NCI-H748 (cell line): Measurements from ENCODE around the gene NR1I2.

Experiments
- DNase-seq: peaks from one replicate; lab custom pipeline; 2025; ENCODE audit not compliant: unreplicated experiment; lab: John Stamatoyannopoulos, UW

The NR1I2 gene

DNA sequence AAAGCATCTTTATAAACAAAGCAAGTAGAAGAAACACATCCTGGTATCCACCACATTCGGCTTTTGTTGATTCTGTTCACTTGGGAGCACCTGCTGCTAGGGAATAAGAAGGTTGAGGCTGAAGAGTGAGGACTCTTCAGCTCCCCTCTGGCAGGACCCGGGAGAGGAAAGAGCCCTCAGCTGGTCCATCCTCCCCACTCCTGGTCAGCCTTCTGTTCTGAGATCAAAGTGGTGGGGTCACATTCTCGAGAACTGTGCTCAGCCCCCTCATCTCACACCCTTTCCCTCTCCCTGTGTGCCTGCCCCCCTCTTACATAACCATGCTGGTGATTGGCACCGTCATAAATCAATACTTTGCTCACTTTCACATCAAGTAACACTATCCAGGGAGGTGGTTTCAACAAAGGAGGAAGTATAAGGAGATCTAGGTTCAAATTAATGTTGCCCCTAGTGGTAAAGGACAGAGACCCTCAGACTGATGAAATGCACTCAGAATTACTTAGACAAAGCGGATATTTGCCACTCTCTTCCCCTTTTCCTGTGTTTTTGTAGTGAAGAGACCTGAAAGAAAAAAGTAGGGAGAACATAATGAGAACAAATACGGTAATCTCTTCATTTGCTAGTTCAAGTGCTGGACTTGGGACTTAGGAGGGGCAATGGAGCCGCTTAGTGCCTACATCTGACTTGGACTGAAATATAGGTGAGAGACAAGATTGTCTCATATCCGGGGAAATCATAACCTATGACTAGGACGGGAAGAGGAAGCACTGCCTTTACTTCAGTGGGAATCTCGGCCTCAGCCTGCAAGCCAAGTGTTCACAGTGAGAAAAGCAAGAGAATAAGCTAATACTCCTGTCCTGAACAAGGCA, at the start of gene NR1I2:
Gene NR1I2 (plus strand): TSS at position 772 of the 869 bp plus-strand sequence.
- DNase-seq: no peak

DNA sequence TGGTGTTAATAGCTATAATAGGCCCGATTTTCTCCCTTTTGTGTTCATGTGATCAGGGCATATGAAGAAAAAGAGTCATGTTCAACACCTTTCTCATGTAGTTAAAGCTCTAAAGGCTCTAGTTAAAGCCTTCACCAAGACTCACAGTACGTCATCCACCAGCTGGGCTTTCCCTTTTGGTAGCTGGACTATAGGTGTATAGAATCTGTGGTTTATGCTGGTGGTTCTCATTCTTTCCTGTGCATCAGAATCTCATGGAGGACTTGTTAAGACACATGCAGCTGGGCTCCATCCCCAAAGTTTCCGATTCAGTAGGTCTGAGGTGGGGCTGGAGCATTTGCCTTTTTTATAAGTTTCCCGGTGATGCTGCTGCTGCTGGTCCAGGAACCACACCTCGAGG, 48.1 kb upstream of the NR1I2 start:
- DNase-seq: no peak

DNA sequence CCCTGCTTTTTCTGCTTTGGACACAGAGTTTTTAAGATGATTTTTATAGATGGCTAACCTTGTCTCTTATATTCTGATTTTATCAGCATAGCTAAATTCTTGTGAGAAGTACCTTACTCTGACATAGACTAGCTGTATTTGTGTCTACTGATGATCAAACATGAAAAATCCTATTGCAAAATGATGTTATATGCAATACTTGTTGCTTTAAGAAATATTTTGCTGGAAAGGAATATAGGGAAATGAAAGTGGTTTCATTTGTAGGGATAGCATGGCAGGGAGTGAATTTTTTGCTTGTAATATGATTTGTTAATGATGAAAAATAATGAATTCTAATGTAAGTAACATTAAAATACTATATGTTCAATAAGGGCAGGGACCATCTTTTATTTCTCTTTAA, 43.2 kb upstream of the NR1I2 start:
- no peak for DNase-seq

DNA sequence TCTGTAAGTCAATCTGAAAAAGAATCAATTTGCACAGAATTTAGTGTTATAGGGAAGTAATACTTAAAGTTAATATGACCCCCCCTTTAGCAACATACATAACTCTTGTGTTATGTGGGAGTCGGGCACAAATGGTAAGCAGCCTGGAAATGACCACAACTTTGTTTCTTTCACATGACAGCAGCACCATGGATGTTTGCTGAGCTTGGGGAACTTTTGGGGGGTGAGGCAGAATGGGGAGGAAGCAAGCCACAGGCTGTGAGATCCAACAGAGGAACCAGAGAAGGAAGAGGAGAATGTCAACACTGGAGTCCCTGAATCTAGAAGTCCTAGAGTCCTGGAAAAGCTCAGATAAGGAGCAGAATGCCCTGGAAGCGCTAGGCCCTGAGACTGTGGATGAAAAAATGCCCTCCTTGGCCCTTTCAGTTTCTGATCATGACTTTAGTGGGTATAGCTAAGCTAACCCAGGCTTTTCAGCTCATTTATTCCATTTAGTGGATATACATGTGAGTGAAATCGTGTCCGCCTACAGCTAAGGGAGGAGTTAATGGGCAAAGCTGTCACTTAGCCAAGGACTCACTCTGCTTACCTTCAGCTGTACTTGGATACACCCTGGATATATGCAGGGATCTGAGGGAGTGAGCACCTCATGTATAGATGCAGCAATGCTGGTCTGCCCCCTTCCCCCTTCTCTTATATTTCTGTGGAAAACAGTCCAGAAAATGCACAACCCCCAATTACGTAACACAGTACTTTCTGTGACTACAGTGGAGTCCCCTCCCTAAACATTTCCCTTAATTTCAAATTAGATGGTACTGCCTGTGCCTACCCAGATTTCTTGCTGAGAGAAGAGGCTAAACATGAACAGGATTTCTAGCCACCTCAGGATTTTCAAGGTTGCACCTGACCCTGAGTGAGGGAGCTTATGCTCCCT, 40.0 kb upstream of the NR1I2 start:
- DNase-seq: no peak

DNA sequence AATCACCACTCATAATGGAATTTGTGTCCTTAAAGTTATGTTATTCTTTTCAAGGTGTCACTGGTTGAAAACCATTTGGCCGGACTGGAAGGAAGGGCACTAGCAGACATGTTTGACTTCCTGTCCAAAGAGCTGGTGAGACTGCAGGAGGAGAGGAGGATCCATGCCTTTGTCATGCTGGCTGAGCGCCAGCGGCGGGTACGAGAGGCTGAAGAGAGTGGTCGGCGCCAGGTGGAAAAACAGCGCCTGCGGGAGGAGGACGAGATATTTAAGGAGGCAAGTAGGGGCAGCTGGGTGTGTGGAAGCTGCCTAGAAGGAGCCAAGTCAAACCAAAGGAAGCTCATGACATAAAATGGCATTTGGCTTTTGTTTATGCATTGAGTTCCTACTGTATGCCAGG, 38.0 kb upstream of the NR1I2 start:
- no peak for DNase-seq

DNA sequence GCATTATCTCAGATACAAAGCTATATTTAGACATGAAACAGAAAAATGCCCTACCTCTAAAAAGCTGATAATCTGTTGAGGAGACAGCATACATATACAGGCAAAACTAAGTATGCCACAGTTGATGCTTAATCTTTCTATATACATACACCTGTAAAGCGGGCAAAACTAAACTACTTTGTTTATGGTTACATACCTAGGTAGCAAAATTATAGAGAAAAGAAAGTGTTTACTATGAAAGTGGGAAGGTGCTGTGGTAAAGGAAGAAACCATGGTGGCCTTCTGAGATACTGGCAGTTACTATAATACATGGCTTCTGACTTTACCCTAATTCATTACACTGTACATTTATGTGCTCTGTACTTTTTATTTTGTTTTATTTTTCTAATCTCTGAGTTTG, 36.0 kb upstream of the NR1I2 start:
- DNase-seq: no peak

DNA sequence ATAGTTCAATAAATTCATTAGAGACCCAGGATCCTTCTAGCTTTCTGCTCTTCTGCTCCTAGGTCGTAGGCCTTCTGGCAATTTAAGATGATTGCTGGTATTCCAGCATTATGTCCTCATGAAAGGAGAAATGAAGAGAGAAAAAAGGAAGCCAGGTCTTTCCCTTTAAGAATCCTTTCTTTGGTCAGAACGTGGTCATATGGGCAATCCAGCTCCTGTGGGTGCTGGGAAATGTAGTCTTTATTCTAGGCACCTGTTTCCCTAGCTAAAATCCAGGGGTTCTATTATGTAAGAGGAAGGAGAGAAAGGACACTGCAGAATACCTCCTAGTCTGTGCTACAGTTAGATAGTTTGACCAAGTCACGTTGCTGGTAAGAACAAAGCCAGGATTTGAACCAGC, 35.5 kb upstream of the NR1I2 start:
- DNase-seq: no peak

DNA sequence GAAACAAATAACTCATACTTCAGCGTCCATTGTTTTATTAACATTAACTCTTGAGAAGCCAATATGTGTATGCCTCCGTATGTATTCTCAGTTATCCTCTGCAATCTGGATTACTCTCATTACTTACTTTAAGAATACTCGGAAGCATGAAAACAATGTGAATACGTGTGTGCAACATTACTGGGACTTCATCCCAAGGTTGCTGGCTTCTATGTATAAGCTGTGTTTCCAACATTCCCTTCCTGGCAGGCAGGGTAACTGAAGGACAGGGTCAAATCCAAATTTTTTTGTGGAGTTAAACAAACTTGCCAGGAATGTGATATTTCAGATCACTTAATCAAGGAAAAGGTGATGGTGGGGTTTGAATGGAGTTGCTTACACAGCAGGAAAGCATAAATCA, 34.5 kb upstream of the NR1I2 start:
- no peak for DNase-seq

DNA sequence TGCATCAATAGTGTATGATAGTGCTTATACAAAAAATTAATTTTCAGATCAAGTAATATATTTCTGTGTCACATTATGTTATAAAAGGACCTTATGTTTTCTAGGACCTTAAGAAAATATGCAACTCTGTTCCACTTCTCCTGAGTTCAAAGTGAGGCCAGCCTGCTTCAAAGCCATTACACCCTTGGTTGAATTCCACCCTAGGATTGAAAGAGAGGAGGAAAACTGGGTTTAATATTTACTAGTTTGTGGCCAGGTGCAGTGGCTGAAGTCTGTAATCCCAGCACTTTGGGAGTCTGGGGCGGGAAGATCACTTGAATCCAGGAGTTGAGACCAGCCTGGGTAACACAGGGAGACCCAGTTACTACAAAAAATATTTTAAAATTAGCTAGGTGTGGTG, 32.9 kb upstream of the NR1I2 start:
- DNase-seq: no peak

DNA sequence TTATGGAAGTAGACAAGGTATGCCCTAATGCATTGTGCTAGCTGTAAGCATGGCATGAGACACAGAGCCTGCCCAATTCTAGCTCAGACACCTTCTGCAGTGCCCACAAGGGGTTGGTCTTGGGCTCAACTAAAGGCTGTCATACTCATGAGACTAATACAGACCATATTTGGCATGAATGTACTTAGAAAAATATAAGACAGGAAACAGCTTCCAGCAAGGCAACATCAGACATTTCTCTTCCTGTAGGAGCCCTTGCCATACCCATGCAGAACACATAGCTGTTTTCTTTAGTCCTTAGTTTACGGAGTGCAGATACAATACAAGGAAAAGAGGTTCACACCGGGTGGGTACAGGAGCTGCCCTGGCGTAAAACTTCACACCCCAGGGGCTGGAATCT, 30.5 kb upstream of the NR1I2 start:
- DNase-seq: no peak

DNA sequence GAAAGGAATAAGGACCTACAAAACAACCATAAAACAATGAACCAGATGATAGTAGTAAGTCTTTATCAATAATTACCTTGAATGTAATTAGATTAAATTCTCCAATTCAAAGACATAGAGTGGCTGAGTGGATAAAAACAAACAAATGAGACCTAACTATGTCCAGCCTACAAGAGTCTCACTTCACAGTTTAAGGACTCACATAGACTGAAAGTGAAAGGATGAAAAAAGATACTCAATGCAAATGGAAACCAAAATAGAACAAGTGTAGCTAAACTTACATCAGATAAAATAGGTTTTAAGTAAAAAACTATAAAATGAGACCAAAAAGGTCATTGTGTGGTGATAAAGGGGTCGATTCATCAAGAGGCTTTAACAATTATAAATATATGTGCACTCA, 21.9 kb upstream of the NR1I2 start:
- DNase-seq: no peak

DNA sequence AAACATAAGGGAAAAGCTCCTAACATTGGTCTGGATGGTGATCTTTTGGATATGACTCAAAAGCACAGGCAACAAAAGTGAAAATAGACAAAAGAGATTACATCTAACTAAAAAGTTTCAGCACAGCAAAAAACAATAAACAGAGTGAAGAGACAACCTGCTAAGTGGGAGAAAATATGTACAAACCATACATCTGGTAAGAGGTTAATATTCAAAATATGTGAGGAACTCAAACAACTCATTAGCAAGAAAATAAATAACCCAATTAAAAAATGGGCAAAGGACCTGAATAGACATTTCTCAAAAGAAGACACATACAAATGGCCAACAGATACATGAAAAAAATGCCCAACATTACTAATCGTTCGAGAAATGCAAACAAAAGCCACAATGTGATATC, 19.0 kb upstream of the NR1I2 start:
- DNase-seq: no peak

DNA sequence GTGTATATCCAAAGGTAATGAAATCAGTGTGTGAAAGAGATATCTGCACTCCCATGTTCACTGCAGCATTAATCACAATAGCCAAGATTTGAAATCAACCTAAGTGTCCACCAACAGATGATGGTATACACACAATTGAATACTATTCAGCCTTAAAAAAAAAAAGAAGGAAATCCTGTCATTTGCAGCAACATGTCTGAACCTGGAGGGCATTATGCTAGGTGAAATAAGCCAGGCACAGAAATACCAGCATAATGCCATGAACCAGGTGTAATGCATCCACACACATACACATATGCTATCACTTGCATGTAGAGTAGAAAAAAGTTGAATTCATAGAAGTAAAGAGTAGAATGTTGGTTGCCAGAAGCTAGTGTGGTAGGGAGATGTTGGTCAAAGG, 18.4 kb upstream of the NR1I2 start:
- no peak for DNase-seq

DNA sequence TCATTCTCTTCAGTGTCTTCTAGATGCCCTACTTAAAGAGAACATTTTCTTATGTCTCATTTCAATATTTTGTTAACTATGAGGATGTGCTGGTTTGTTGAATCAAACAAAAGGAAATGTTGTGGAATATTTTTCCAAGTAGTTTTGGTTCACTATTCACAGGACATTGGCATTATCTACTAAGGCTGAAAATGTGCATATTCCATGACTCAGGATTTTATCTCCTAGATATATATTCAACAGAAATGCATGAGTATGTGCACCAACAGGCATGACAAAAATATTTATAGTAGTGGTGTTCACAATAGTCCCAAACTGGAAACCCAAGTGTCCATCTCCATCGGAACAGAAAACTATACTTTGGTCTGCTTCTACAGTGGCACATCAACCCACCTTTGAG, 16.7 kb upstream of the NR1I2 start:
- DNase-seq: no peak

DNA sequence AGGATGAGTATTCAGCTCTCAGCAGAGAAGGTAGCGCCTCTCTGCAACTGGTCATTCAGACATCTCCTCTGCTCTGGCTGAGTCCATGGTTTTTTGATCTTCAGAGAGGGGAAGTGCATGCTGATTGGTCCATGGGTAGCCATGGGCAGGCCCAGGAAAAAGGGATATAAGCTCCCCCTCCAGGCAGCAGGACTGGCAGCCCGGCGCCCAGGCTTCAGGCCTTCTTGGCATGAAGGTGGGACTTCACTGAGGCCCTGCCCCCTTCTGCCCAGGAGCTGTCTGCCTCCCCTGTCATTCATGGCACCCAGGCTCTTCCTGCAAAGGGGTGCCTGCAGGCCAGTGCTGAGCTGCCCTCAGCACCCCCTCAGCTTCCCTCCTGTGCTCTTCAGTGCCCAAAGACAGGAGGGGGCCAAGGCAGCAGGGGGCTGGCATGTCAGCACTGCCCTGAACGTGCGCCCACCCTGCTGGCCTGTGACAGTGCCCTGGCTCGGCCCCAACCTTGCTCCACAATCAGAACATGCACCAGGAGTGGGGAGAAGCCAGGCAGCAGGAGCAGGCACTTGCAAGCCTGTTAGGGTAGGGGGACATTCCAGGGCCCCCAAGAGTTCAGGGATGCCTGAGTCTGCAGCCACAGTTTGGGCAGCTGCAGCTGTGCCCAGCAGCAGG, 13.8 kb upstream of the NR1I2 start:
- DNase-seq: no peak

DNA sequence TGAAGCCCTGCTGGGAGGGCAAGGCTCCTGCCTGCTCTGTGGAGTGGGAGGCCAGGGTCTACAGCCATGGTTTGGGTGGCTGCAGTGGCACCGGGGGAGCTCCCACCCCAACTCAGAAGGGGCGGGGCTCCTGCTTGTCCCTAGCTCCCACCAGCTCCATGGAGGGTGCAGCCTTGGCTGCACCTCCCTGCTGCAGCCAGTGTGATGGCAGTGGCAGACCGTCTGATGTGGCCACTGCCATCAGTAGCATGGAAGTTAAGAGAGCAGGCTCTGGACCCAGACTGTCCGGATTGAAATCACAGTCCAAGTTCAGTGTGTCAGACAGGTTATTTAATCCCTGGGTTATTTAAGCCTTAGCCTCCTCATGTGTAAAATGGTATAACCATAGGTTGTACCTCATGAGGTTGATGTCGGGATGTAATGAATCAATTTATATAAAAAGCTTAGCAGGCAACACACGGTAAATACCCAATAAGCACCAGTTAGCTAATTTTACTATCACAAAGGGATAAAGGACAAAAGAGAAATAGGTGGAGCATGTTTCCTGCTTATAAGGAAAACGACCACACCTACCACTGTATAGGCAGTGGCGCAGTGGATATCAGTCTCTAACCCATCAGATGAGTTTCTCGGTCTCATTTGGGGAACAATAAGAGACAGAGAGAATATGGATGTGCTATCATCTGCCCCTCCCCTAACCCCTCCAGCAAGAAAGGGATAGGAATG, 13.1 kb upstream of the NR1I2 start:
- DNase-seq: no peak

DNA sequence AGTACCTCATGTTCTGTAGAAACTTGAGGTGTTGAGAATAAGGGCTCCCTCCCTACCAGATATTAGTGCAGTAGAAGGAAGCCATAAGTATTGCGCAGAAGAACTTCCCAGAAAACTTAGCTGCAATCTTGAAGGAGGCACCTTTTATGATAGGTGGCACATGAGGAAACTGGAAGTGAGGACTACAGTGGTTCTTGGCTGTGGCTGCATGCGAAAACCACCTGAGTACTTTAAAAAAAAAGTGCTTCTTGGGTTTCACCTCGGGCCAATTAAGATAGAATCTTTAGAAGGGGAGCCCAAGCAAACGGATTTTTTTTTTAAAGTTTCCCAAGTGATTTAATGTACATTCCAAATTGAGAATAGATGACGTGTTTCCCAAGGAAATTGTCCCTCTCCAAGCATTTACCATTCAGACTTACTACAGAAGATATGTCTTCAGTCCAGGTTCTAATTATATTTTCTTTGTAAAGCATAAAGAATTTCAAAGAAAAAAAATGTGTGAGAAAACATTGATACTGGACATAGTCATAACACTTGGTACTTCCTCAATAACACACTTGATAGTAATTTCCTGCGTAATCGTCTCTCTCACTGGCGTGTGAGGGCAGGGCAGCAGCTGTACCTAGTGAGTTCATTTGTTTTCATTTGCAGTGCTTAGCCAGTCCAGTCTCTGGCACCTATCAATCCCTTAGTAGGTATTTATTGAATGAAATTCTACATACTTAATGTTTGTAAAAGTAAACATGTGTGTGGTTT, 12.3 kb upstream of the NR1I2 start:
- no peak for DNase-seq

DNA sequence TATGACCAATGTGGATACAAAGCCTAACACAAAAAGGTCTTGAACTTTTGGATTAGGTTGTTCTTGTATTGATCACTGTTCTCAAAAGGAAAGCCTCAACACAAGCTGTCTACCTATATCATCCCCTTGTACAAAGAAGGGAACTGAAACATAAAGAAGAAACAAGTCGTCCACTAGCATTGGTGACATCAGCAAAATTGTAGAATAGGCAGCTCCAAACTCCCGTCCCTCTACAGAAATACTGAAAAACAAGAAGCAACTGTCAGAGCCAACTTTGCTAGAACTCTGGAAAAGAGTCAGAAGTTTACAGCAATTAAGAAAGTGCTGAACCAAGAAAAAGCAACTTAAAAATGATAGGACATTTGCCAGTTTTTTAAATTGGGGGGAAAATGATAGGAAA, 7.5 kb upstream of the NR1I2 start:
- DNase-seq: no peak

DNA sequence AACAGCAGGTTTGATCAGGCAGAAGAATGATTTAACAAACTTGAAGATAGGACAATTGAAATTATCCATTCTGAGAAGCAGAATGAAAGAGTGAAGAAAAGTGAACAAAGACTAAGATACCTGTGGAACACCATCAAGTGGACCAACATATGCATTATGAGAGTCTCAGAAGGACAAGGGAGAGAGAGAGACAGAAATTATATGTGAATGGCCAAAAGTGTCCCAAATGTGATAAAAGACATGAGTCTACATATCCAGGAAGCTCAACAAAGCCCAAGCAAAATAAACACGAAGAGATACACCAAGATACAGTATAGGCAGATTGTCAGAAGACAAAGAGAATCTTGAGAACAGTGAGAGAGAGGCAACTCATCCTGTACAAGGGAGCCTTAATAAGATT, 5.6 kb upstream of the NR1I2 start:
- no peak for DNase-seq

DNA sequence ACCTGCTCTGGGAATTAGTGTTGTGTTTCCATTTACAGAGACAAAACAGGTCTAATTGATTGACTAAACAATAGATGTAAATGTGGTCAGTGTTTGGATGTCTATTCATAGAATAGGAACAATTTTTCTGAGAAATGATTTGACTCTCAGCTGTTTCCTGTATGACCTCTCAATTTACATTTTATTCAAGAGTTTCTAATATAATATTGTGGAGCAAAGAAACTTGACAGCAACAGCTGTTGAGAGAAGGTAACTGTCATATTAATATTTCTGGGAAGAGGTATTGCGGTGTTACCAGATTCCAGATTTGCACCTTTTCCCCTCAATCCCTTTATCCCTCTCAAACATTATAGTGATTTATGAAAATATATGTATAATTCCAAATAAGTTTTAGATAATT, 3.7 kb upstream of the NR1I2 start:
- no peak for DNase-seq
